ENCODE measurements around the gene CPXM1. TPM values are rescaled to one million over a fixed set of nuclear protein-coding genes. Genes with fewer than 3 reads are reported as not detected.
A peak's percentile ranks its signal among the peaks of the same experiment; 100 is the strongest.

CPXM1 gene
- total and polyA plus RNA-seq, 10 donors = 0.23 to 2.9 (median 0.48) TPM

DNA sequence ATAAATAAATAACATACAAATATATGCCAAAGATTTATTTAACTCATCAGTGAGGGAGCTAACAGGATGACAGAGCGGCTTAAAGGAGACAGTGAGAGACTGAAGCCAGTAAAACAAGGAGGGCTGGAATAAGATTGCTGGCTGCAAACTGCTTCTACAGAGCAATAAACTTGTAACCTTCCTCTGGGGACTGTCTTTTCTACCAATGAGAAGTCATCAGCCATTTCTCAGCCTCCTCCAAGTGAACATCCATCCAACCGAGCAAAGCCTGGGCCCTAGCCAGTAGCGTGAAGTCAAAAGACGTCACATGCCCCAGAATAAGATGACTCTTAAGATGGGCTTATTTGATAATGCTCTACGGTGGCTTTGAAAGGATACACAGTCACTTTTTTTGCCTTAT, 42.5 kb downstream of the CPXM1 start:
- intact Hi-C loops (cut with DNase I; ENCODE audit: low total_unique reads) = no loop called here
- Histone ChIP-seq H3K4me3 (no peak overlapping the region), H3K27ac (no peak overlapping the region), H3K36me3 (no peaks in the 10 kb centered on the region), H3K9me3 (no peaks in the 10 kb centered on the region), H3K27me3 (replicated peaks in 1 of 7) (peaks cover 0 to 95% (median 36%) of the 10 kb centered on the region in 7 donors), H3K4me1 (peaks cover 5 to 8% (median 6%) of the 10 kb centered on the region in 6 donors)
- TF ChIP-seq, protein P1, sequence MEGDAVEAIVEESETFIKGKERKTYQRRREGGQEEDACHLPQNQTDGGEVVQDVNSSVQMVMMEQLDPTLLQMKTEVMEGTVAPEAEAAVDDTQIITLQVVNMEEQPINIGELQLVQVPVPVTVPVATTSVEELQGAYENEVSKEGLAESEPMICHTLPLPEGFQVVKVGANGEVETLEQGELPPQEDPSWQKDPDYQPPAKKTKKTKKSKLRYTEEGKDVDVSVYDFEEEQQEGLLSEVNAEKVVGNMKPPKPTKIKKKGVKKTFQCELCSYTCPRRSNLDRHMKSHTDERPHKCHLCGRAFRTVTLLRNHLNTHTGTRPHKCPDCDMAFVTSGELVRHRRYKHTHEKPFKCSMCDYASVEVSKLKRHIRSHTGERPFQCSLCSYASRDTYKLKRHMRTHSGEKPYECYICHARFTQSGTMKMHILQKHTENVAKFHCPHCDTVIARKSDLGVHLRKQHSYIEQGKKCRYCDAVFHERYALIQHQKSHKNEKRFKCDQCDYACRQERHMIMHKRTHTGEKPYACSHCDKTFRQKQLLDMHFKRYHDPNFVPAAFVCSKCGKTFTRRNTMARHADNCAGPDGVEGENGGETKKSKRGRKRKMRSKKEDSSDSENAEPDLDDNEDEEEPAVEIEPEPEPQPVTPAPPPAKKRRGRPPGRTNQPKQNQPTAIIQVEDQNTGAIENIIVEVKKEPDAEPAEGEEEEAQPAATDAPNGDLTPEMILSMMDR (IDR thresholded peaks at IDR 0.05 in 8 of 11, conservative IDR thresholded peaks at IDR 0.05 in 3 of 11) = no peak
- TF ChIP-seq POLR2AphosphoS5 (IDR thresholded peaks at IDR 0.05) = no peak
- no peak for TF ChIP-seq POLR2A (IDR thresholded peaks at IDR 0.05)
- DNase-seq = no peak
- WGBS, 5 donors = 83 to 93% (median 91%) methylated on average over 5 of the region's 5 CpGs

DNA sequence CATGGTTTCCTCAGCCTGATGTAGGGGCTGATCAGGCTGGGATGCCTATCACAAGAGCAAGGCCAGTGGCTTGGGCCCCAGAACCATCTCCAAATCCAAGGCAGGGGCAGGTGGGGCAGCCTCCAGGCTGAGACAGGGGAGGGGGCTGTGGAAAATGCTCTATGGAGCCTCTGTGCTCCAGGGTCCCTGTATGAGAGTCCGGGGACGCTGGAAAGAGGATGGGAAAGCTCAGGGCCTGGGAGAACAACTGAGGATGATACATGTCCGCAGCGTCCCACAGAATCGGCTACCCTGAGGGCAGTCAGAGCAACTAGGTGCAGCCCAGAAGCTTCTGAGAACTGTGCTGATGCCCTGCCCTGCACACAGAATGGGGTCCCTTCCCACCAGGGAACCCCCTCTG, 43.4 kb downstream of the CPXM1 start:
- intact Hi-C loops (cut with DNase I; ENCODE audit: low total_unique reads) = no loop called here
- Histone ChIP-seq H3K36me3 (no peaks in the 10 kb centered on the region), H3K4me3 (no peak overlapping the region), H3K9me3 (no peaks in the 10 kb centered on the region), H3K4me1 (peaks cover 8 to 17% (median 16%) of the 10 kb centered on the region in 6 donors), H3K27me3 (replicated peaks in 1 of 7) (peaks cover 0 to 95% (median 46%) of the 10 kb centered on the region in 7 donors), H3K27ac (no peak overlapping the region)
- TF ChIP-seq POLR2A (IDR thresholded peaks at IDR 0.05) (no peak), POLR2AphosphoS5 (IDR thresholded peaks at IDR 0.05) (no peak)
- TF ChIP-seq, protein P1 (IDR thresholded peaks at IDR 0.05 in 8 of 11, conservative IDR thresholded peaks at IDR 0.05 in 3 of 11) = no peak
- DNase-seq = peak; percentile 33
- WGBS, 5 donors = 84 to 100% (median 89%) methylated on average over 2 to 5 of the region's 5 CpGs

DNA sequence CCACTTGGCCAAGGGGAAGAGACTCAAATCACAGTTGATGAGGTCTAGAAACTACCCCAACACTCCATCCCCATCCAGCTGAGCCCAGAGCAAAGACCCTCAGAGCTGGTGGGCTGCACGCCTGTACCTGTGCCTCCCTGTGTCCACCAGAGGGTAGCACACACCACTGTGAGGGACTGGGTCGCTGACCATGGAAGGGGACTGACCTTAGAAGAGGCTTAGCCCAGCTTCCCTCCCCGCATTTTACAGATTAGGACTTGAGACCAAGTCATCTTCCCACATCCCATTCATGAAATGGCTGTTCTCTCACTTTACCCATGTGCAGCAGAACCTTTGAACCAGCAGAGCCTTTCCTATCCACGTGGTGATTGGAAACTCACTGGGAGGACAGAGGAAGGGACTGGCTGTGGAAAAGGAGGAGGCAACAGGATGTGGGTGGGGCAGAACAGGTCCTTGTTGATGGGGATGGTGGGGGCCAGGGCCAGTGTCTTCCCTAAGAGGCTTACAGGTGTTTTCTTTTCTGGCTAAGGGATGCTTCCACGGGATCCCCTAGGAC, 44.3 kb downstream of the CPXM1 start:
- 37 to 50% (median 44%) methylated on average over 5 of the region's 5 CpGs for WGBS, 5 donors
- intact Hi-C loops (cut with DNase I; ENCODE audit: low total_unique reads) = no loop called here

DNA sequence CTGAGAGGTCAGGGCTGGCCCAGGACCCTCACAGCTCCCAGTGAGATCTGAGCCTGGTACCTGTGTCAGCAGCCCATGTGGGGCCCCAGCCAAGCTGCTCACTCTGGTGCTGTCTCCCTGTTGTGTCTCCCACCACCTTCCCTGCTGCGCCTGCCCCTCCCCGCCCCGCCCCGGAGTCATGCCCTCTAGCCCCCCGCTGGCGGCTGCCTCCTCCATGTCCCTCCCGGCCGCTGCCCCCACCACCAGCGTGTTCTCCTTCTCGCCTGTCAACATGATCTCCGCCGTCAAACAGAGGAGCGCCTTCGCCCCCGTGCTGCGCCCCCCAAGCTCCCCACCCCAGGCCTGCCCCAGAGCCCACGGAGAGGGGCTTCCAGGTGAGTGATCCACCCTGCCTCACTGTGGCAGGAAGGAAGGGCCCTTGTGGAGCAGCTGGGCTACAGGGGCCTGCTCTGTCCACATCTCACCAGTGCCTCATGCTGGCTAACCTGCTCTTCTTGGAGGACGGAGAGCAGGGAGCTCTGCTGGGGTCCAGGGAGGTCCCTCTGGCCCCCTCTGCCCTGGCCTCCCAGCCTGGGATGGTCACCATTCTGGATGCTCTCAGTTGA, 44.9 kb downstream of the CPXM1 start:
- intact Hi-C loops (cut with DNase I; ENCODE audit: low total_unique reads) = no loop called here
- WGBS, 5 donors = 59 to 72% (median 65%) methylated on average over 14 to 18 of the region's 18 CpGs
- TF ChIP-seq POLR2AphosphoS5 (IDR thresholded peaks at IDR 0.05) (no peak), POLR2A (IDR thresholded peaks at IDR 0.05) (no peak)
- TF ChIP-seq, protein P1 (IDR thresholded peaks at IDR 0.05 in 8 of 11, conservative IDR thresholded peaks at IDR 0.05 in 3 of 11) = no peak
- H3K4me1 ChIP-seq = peaks cover 13 to 32% (median 30%) of the 10 kb centered on the region in 6 donors
- peaks cover 0 to 100% (median 47%) of the 10 kb centered on the region in 7 donors for H3K27me3 ChIP-seq (replicated peaks in 1 of 7)
- no peak overlapping the region for H3K4me3 ChIP-seq
- no peak overlapping the region for H3K27ac ChIP-seq
- no peaks in the 10 kb centered on the region for H3K9me3 ChIP-seq
- H3K36me3 ChIP-seq = no peaks in the 10 kb centered on the region
- peak; percentile 65 for DNase-seq

More for the DNA sequence above, 44.3 kb downstream of the CPXM1 start:
- H3K27me3 ChIP-seq (replicated peaks in 1 of 7) = peaks cover 0 to 99% (median 47%) of the 10 kb centered on the region in 7 donors
- TF ChIP-seq POLR2A (IDR thresholded peaks at IDR 0.05) = no peak
- TF ChIP-seq, protein P1 (IDR thresholded peaks at IDR 0.05 in 8 of 11, conservative IDR thresholded peaks at IDR 0.05 in 3 of 11) = peak in 4 of 11 experiments; percentile 18 to 50 (median 41)
- peaks cover 11 to 26% (median 24%) of the 10 kb centered on the region in 6 donors for H3K4me1 ChIP-seq
- no peaks in the 10 kb centered on the region for H3K36me3 ChIP-seq
- H3K27ac ChIP-seq = no peak overlapping the region
- no peak overlapping the region for H3K4me3 ChIP-seq
- peak; percentile 41 for DNase-seq
- no peaks in the 10 kb centered on the region for H3K9me3 ChIP-seq

Data from spleen (tissue), 11 donors.